Measurements from ENCODE around the gene MACROD2.
"Not testable (repeated sequence)": the region's sequence is repeated elsewhere in the genome, so short reads cannot be mapped to it uniquely, and the experiment has no call there.

The MACROD2 gene

GRCh38 chr20:16003310-16003709 lies 2008.0 kb downstream of the MACROD2 start:
- DNase-seq (ENCODE audit: low read depth, low spot score) = no peak

GRCh38 chr20:16004108-16004854 lies 2009.0 kb downstream of the MACROD2 start:
- no peak for DNase-seq (ENCODE audit: low read depth, low spot score)

- DNase-seq (ENCODE audit: low read depth, low spot score) = no peak
These were observed 2010.0 kb downstream of the MACROD2 start for GRCh38 chr20:16005021-16005914.

- DNase-seq (ENCODE audit: low read depth, low spot score) = no peak
These were observed 2010.7 kb downstream of the MACROD2 start for GRCh38 chr20:16005915-16006493.

GRCh38 chr20:16007164-16007563 lies 2011.8 kb downstream of the MACROD2 start:
- DNase-seq (ENCODE audit: low read depth, low spot score) = no peak

GRCh38 chr20:16007962-16008361 lies 2012.6 kb downstream of the MACROD2 start:
- no peak for DNase-seq (ENCODE audit: low read depth, low spot score)

- DNase-seq (ENCODE audit: low read depth, low spot score) = no peak
These were observed 2015.7 kb downstream of the MACROD2 start for GRCh38 chr20:16011056-16011455.

- DNase-seq (ENCODE audit: low read depth, low spot score) = no peak
These were observed 2016.2 kb downstream of the MACROD2 start for GRCh38 chr20:16011519-16011918.

- DNase-seq (ENCODE audit: low read depth, low spot score) = not testable (repeated sequence)
These were observed 2017.6 kb downstream of the MACROD2 start for GRCh38 chr20:16012934-16013333.

- no peak for DNase-seq (ENCODE audit: low read depth, low spot score)
These were observed 2018.3 kb downstream of the MACROD2 start for GRCh38 chr20:16013631-16014030.

- DNase-seq (ENCODE audit: low read depth, low spot score) = no peak
These were observed 2019.1 kb downstream of the MACROD2 start for GRCh38 chr20:16014436-16014835.

- no peak for DNase-seq (ENCODE audit: low read depth, low spot score)
These were observed 2022.3 kb downstream of the MACROD2 start for GRCh38 chr20:16017656-16018055.

GRCh38 chr20:16018881-16019280 lies 2023.6 kb downstream of the MACROD2 start:
- no peak for DNase-seq (ENCODE audit: low read depth, low spot score)

GRCh38 chr20:16020971-16021370 lies 2025.7 kb downstream of the MACROD2 start:
- no peak for DNase-seq (ENCODE audit: low read depth, low spot score)

GRCh38 chr20:16025084-16025483 lies 2029.8 kb downstream of the MACROD2 start:
- no peak for DNase-seq (ENCODE audit: low read depth, low spot score)

- no peak for DNase-seq (ENCODE audit: low read depth, low spot score)
These were observed 2032.4 kb downstream of the MACROD2 start for GRCh38 chr20:16027686-16028085.

- DNase-seq (ENCODE audit: low read depth, low spot score) = no peak
These were observed 2033.6 kb downstream of the MACROD2 start for GRCh38 chr20:16028923-16029322.

- no peak for DNase-seq (ENCODE audit: low read depth, low spot score)
These were observed 2034.9 kb downstream of the MACROD2 start for GRCh38 chr20:16030253-16030652.

- DNase-seq (ENCODE audit: low read depth, low spot score) = no peak
These were observed 2040.3 kb downstream of the MACROD2 start for GRCh38 chr20:16035576-16035975.

- DNase-seq (ENCODE audit: low read depth, low spot score) = no peak
These were observed 2041.0 kb downstream of the MACROD2 start for GRCh38 chr20:16036331-16036730.

- DNase-seq (ENCODE audit: low read depth, low spot score) = no peak
These were observed 2045.4 kb downstream of the MACROD2 start for GRCh38 chr20:16040742-16041141.

- DNase-seq (ENCODE audit: low read depth, low spot score) = no peak
These were observed 2047.4 kb downstream of the MACROD2 start for GRCh38 chr20:16042731-16043130.
